MM.1S (cell line): ENCODE data around the gene MPZL1.

Source experiments
- DNase-seq: peaks from one replicate; pipeline ENCODE4 v3.0.0-alpha.2; 2015
- H2AFZ ChIP-seq: fragments of 300-600 bp; sonication (generic); 2 replicates; pipeline ENCODE4 v1.6.0; 2016; ENCODE audit warnings: antibody characterized with exemption, low read length
- H3F3A ChIP-seq: fragments of 300-600 bp; sonication (generic); 2 replicates; pipeline ENCODE4 v1.6.1; 2016; ENCODE audit warnings: mild to moderate bottlenecking, antibody characterized with exemption, low read length, moderate library complexity, mixed read lengths; ENCODE audit not compliant: insufficient read depth
- H3K27ac ChIP-seq: fragments of 300-600 bp; sonication (generic); 2 replicates; pipeline ENCODE4 v1.5.1; 2016; ENCODE audit warnings: mild to moderate bottlenecking, low read length
- H3K27me3 ChIP-seq: fragments of 300-600 bp; sonication (generic); replicated peaks from 2 replicates; pipeline ENCODE4 v1.6.0; 2016; ENCODE audit warnings: low read length; ENCODE audit not compliant: insufficient read depth
- H3K36me3 ChIP-seq: fragments of 300-600 bp; sonication (generic); replicated peaks from 2 replicates; pipeline ENCODE4 v1.6.1; 2016; ENCODE audit warnings: mild to moderate bottlenecking, low read length, mixed read lengths; ENCODE audit not compliant: insufficient read depth
- H3K4me1 ChIP-seq: fragments of 300-600 bp; sonication (generic); 2 replicates; pipeline ENCODE4 v1.6.1; 2016; ENCODE audit warnings: low read length, mixed read lengths
- H3K4me2 ChIP-seq: fragments of 300-600 bp; sonication (generic); 2 replicates; pipeline ENCODE4 v1.6.0; 2016; ENCODE audit warnings: low read depth, low read length
- H3K4me3 ChIP-seq: fragments of 300-600 bp; sonication (generic); 2 replicates; pipeline ENCODE4 v1.5.1; 2016; ENCODE audit warnings: low read length, mixed read lengths
- H3K79me2 ChIP-seq: fragments of 300-600 bp; sonication (generic); 2 replicates; pipeline ENCODE4 v1.6.1; 2016; ENCODE audit warnings: mixed run types, low read length, mixed read lengths
- H3K9ac ChIP-seq: fragments of 300-600 bp; sonication (generic); 2 replicates; pipeline ENCODE4 v1.6.1; 2016; ENCODE audit warnings: low read length, mixed read lengths
- H3K9me2 ChIP-seq: fragments of 300-600 bp; sonication (generic); replicated peaks from 2 replicates; pipeline ENCODE4 v1.6.1; 2016; ENCODE audit warnings: mild to moderate bottlenecking, low read length, mixed read lengths; ENCODE audit not compliant: insufficient read depth
- H3K9me3 ChIP-seq: fragments of 300-600 bp; sonication (generic); replicated peaks from 2 replicates; pipeline ENCODE4 v1.6.1; 2016; ENCODE audit warnings: mild to moderate bottlenecking, low read length, mixed read lengths; ENCODE audit not compliant: insufficient read depth
- H4K20me1 ChIP-seq: fragments of 300-600 bp; sonication (generic); 2 replicates; pipeline ENCODE4 v1.6.1; 2016; ENCODE audit warnings: mild to moderate bottlenecking, low read length, moderate library complexity, mixed read lengths; ENCODE audit not compliant: insufficient read depth
- EZH2 ChIP-seq: fragments of 300-600 bp; sonication (generic); optimal IDR thresholded peaks from 2 replicates; pipeline ENCODE3; 2017; ENCODE audit warnings: low read depth, mild to moderate bottlenecking, antibody characterized with exemption, low read length, mixed read lengths
- EZH2phosphoT487 ChIP-seq: fragments of 300-600 bp; sonication (generic); IDR thresholded peaks from 2 replicates; pipeline ENCODE4 v1.6.1; 2018; ENCODE audit warnings: antibody characterized with exemption, low read length
- TF ChIP-seq, protein P1 (sequence below): fragments of 300-600 bp; sonication (generic); IDR thresholded peaks from 2 replicates; pipeline ENCODE4 v1.5.1; 2016; ENCODE audit warnings: antibody characterized with exemption, low read length, mixed read lengths

MPZL1 gene

DNA sequence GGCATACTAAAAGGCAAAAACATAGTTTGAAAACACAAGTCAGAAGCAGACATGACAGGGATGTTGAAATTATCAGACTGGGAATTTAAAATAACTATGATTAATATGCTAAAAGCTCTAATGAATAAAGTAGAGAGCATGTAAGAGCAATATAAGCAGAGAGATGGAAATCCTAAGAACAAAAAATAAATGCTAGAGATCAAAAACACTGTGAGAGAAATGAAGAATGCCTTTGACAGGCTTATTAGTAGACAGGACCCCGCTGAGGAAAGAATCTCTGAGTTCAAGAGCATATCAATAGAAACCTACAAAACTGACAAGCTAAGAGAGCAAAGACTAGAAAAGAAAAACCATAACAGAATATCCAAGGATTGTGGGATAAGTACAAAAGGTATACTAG is 93.9 kb downstream of the MPZL1 start:
- Histone ChIP-seq H3K9me2 (no peaks in the 10 kb centered on the region), H3K4me2 (no peak overlapping the region), H3K9ac (no peak overlapping the region), H3F3A (no peaks in the 10 kb centered on the region), H4K20me1 (no peaks in the 10 kb centered on the region), H3K79me2 (no peaks in the 10 kb centered on the region), H3K4me3 (no peak overlapping the region), H3K27ac (no peak overlapping the region), H3K9me3 (no peaks in the 10 kb centered on the region), H3K36me3 (no peaks in the 10 kb centered on the region), H3K27me3 (no peaks in the 10 kb centered on the region), H3K4me1 (no peaks in the 10 kb centered on the region), H2AFZ (no peak overlapping the region)
- no peak for DNase-seq
- no peak for TF ChIP-seq EZH2phosphoT487

DNA sequence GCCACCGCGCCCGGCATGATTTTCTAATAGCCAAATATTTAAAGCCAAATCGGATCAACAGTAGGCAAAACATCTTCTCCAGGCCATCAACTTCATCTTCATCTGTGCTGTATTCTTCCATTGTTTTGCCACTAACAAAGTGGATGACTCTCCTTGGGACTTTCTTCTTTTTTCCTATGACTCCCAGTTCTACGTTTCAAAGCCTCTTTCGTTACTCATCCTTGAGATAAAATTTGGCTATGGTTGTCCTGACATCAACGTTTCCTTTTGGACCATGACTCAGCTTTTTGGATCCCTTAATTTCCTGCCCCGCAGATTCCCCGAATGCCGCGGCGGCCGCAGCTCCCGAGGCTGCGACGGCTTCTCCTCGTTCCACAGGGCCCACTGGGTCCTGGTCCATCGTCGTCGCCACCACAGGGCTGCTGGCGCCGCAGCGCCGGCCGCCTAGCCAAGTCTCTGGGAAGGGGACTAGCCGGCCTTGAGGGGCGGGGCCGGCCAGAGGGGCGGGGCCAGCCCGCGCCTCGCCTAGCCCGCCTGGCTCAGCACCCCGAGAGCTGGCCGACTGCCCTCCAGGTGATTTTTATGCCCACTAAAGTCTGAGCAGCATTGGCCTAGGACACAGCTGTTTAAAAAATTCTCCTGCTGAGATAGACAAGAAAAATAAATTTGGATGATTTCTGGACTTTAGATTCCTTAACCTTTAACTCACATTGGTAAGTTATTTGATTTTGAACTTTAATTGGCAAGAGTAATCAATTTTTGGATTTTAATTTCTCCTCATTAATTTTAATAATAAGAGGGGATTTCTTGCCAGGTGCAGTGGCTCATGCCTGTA is 98.3 kb downstream of the MPZL1 start:
- no peaks in the 10 kb centered on the region for H3K79me2 ChIP-seq
- peak overlapping the region; percentile 13; the same call in 1 of the 2 replicates for H3K9ac ChIP-seq
- peak overlapping the region; percentile 44 for H3K4me3 ChIP-seq
- no peaks in the 10 kb centered on the region for H3K4me1 ChIP-seq
- H3K9me2 ChIP-seq, result no peaks in the 10 kb centered on the region
- no peak overlapping the region for H3K27ac ChIP-seq
- H3K4me2 ChIP-seq, result peak overlapping the region; percentile 52
- no peaks in the 10 kb centered on the region for H3F3A ChIP-seq
- H2AFZ ChIP-seq, result peak overlapping the region; percentile 62
- TF ChIP-seq EZH2phosphoT487 (no peak), EZH2 (no peak)
- TF ChIP-seq, protein P1, sequence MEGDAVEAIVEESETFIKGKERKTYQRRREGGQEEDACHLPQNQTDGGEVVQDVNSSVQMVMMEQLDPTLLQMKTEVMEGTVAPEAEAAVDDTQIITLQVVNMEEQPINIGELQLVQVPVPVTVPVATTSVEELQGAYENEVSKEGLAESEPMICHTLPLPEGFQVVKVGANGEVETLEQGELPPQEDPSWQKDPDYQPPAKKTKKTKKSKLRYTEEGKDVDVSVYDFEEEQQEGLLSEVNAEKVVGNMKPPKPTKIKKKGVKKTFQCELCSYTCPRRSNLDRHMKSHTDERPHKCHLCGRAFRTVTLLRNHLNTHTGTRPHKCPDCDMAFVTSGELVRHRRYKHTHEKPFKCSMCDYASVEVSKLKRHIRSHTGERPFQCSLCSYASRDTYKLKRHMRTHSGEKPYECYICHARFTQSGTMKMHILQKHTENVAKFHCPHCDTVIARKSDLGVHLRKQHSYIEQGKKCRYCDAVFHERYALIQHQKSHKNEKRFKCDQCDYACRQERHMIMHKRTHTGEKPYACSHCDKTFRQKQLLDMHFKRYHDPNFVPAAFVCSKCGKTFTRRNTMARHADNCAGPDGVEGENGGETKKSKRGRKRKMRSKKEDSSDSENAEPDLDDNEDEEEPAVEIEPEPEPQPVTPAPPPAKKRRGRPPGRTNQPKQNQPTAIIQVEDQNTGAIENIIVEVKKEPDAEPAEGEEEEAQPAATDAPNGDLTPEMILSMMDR, result no peak
- H3K36me3 ChIP-seq, result no peaks in the 10 kb centered on the region
- H4K20me1 ChIP-seq, result no peaks in the 10 kb centered on the region
- peak; percentile 37 for DNase-seq
- H3K27me3 ChIP-seq, result no peaks in the 10 kb centered on the region
- H3K9me3 ChIP-seq, result no peaks in the 10 kb centered on the region

DNA sequence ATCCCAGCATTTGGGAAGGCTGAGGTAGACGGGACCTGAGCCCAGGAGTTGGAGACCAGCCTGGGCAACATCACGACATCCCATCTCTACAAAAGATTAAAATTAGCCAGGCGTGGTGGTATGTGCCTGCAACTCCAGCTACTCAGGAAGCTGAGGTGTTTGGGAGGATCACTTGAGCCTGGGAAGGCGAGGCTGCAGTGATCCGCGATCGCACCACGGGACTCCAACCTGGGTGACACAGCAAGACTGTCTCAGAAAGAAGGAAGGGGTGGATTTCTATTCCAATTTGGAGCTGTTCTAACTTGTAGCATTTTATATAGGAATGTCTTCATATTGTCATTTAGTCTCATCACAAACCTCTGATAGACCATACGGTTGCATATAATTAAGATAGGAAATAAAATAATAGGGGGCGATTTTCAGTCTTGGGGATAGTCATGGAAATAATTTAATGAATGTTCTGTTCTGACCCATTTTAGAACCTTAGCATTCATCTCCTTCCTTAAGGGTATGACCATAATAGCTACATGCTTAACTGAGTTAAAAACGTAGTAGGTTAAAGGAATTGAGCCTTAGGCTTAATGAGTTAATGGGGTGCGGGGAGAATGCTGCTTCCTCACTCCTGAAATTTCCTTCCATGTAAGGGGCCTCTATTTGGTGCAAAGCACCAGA is 99.0 kb downstream of the MPZL1 start:
- Histone ChIP-seq H4K20me1 (no peaks in the 10 kb centered on the region), H3K36me3 (no peaks in the 10 kb centered on the region), H3F3A (no peaks in the 10 kb centered on the region), H3K27ac (no peak overlapping the region), H3K4me2 (0 out of 2 replicates have a peak overlapping the region, but pooled peaks have one; percentile 52), H3K9me3 (no peaks in the 10 kb centered on the region), H2AFZ (no peak overlapping the region; the same call in 1 of the 2 replicates), H3K4me1 (no peaks in the 10 kb centered on the region), H3K9me2 (no peaks in the 10 kb centered on the region), H3K9ac (no peak overlapping the region), H3K79me2 (no peaks in the 10 kb centered on the region), H3K4me3 (no peak overlapping the region), H3K27me3 (no peaks in the 10 kb centered on the region)
- TF ChIP-seq EZH2phosphoT487, result no peak
- TF ChIP-seq, protein P1, result no peak
- no peak for TF ChIP-seq EZH2
- no peak for DNase-seq

DNA sequence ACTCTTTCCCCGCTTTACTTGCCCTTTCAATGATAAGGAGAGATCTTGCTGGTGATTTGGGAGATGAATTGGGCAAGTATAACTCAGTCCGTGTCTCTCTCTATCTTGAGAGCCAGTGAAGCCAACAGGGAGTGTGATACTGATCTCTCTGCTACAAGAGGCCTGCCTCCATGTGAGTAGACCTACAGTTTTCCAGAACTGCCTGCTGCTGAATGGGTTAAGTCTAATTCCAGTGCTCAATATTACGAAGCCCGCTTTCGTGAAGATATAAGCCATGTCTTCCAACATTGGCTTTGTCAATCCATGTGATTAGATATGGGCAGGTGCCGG is 99.5 kb downstream of the MPZL1 start:
- Histone ChIP-seq H2AFZ (no peak overlapping the region), H3K79me2 (no peaks in the 10 kb centered on the region)
- TF ChIP-seq, protein P1, result no peak
- TF ChIP-seq EZH2phosphoT487 (no peak), EZH2 (no peak)

More for the DNA sequence above, 99.5 kb downstream of the MPZL1 start:
- no peaks in the 10 kb centered on the region for H3K4me1 ChIP-seq
- H3K9ac ChIP-seq, result no peak overlapping the region
- H3K4me3 ChIP-seq, result no peak overlapping the region
- H3K9me3 ChIP-seq, result no peaks in the 10 kb centered on the region
- no peak overlapping the region for H3K27ac ChIP-seq
- H4K20me1 ChIP-seq, result no peaks in the 10 kb centered on the region
- no peak overlapping the region for H3K4me2 ChIP-seq
- no peaks in the 10 kb centered on the region for H3F3A ChIP-seq
- DNase-seq, result no peak
- no peaks in the 10 kb centered on the region for H3K27me3 ChIP-seq
- H3K9me2 ChIP-seq, result no peaks in the 10 kb centered on the region
- no peaks in the 10 kb centered on the region for H3K36me3 ChIP-seq
